HUES6 (cell line): ENCODE measurements around the gene BAG1.

ENCODE experiments used
- H3K27ac ChIP-seq: 2 replicates; pipeline ENCODE4 v1.7.0; 2013; ENCODE audit warnings: low read depth, mild to moderate bottlenecking, low read length, inconsistent platforms
- H3K27me3 ChIP-seq: 2 replicates; pipeline ENCODE4 v1.6.1; 2013; ENCODE audit warnings: low read length; ENCODE audit not compliant: control insufficient read depth, insufficient read depth
- H3K36me3 ChIP-seq: 2 replicates; pipeline ENCODE4 v1.6.1; 2013; ENCODE audit warnings: low read length; ENCODE audit not compliant: control insufficient read depth, insufficient read depth
- H3K4me1 ChIP-seq: 2 replicates; pipeline ENCODE4 v1.6.1; 2013; ENCODE audit warnings: low read length; ENCODE audit not compliant: control insufficient read depth, insufficient read depth
- H3K4me3 ChIP-seq: 2 replicates; pipeline ENCODE4 v1.5.1; 2013; ENCODE audit warnings: low read depth, low read length
- H3K9ac ChIP-seq: one replicate; pipeline ENCODE4 v1.6.1; 2013; ENCODE audit warnings: mild to moderate bottlenecking, low read length
- H3K9me3 ChIP-seq: 2 replicates; pipeline ENCODE4 v1.6.1; 2013; ENCODE audit warnings: low read depth, low read length; ENCODE audit not compliant: control insufficient read depth, insufficient read depth

Gene BAG1

DNA sequence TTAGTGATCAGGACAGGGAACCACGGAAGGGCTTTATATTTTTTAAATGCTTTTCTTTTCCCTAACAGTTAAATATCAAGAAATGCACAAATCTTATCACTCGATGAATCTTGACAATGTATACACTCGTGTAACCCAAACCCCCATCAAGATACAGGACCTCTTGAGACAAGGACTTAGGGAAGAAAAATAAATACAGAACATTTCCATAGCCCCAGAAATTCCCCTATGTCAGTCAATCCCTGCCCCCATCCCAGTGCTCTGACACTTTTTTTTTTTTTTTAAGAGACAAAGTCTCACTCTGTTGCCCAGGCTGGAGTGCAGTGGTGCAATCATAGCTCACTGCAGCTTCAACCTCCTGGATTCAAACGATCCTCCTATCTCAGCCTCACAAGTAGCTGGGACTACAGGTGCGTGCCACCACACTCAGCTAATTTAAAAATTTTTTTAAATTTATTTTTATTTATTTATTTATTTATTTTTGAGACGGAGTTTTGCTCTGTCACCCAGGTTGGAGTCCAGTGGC is 21.8 kb downstream of the BAG1 start:
- Histone ChIP-seq H3K4me1 (no peaks in the 10 kb centered on the region; the same call in 1 of the 2 replicates), H3K36me3 (0 out of 2 replicates have a peak, but pooled peaks cover 1% of the 10 kb centered on the region), H3K27me3 (no peaks in the 10 kb centered on the region), H3K27ac (no peak overlapping the region), H3K9me3 (no peaks in the 10 kb centered on the region), H3K4me3 (no peak overlapping the region), H3K9ac (no peak overlapping the region)

DNA sequence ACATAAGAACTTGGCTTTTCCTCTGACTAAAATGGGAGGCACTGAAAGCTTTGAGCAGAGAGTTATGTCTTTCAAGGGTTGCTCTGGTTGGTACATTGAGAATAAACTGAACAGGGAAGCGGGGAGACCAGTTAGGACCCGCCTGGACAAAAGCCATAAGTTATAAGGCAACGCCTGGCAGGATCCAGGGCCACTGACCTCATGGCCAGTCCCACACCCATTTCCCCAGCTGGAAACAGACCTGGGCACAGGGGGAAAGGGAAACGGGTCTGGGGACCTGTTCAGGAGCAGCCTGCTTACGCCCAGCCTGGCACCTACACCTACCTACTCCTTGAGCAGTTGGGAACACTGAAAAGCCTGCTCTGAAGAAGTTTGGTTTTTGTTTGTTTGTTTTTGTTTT is 23.2 kb downstream of the BAG1 start:
- Histone ChIP-seq H3K36me3 (no peaks in the 10 kb centered on the region), H3K4me3 (no peak overlapping the region), H3K27ac (no peak overlapping the region), H3K27me3 (peaks cover 6% of the 10 kb centered on the region; the same call in 1 of the 2 replicates), H3K9ac (no peak overlapping the region), H3K4me1 (no peaks in the 10 kb centered on the region; the same call in 1 of the 2 replicates), H3K9me3 (no peaks in the 10 kb centered on the region)

DNA sequence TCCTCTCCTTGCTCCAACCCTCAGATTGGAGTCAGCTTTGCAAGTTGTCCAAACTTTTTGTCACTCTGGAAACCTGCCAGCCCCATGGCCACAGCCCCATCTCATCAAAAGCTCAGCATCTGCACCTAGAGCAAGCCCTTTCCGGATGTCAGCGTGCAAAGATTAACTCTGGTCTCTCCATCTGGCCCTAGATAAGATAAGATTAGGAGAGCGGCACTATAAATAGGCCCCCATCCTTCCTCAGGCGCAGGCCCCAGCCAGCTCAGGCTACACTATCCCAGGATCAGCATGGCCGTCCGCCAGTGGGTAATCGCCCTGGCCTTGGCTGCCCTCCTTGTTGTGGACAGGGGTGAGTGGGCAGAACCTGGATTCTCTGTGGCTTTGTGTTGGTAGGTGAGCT is 24.6 kb downstream of the BAG1 start, which contains the start of gene SPINK4:
Gene SPINK4, plus strand, starts transcription at position 247 of the 400 bp plus-strand sequence. Its CDS starts 42 bp downstream, at position 289.
- no peak within 1 kb of the TSS for H3K4me3 ChIP-seq
- H3K9ac ChIP-seq: no peak within 1 kb of the TSS
- H3K27me3 ChIP-seq: peaks cover 11% of the 10 kb centered on the region; the same call in 1 of the 2 replicates
- H3K36me3 ChIP-seq: no peaks in the 10 kb centered on the region
- no peak within 1 kb of the TSS for H3K27ac ChIP-seq
- H3K4me1 ChIP-seq: no peaks in the 10 kb centered on the region; the same call in 1 of the 2 replicates
- H3K9me3 ChIP-seq: no peaks in the 10 kb centered on the region

GRCh38 chr9:33236571-33236970 is 27.9 kb downstream of the BAG1 start:
- Histone ChIP-seq H3K9me3 (no peaks in the 10 kb centered on the region), H3K9ac (no peak overlapping the region), H3K27me3 (peaks cover 22% of the 10 kb centered on the region; the same call in 1 of the 2 replicates), H3K4me3 (no peak overlapping the region), H3K27ac (no peak overlapping the region), H3K4me1 (no peaks in the 10 kb centered on the region; the same call in 1 of the 2 replicates), H3K36me3 (no peaks in the 10 kb centered on the region)

GRCh38 chr9:33234511-33235467 is 29.7 kb downstream of the BAG1 start:
- Histone ChIP-seq H3K4me1 (no peaks in the 10 kb centered on the region; the same call in 1 of the 2 replicates), H3K9me3 (no peaks in the 10 kb centered on the region), H3K36me3 (no peaks in the 10 kb centered on the region), H3K9ac (no peak overlapping the region), H3K27ac (no peak overlapping the region), H3K27me3 (peaks cover 22% of the 10 kb centered on the region; the same call in 1 of the 2 replicates), H3K4me3 (no peak overlapping the region)

DNA sequence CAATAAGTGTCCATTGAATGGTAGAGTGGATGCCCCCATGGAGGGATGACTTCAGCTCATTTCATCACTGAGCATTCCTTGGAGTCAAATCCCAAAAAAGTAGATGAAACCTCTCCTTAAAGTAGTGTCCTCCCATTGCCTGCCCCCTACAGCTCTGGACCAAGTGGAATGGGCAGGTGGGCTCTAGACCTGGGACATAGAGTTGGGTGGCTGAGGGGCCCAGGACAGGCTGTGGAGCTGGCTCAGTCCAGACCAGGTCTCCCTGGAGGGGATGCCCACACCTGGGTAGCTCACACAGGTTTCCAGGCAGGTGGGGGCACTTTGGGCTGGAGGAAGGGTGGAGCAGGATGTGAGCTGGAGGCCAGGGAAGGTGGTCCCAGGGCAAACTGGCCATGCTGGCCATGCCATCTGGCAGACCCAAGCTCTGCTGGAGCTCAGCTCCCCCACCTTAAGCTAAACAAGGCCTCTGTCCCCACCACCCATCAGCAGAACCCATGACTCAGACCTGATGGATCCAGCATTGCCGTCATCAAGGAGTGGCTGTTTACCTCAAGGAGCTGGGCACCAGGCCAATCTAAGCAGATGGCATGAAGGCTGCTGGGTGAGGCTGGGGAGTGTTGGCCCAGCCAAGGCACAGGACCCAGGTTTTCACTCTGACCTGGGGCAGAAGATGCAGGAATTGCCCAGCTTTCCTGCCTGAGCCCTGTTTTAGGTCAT is 30.7 kb downstream of the BAG1 start:
- Histone ChIP-seq H3K27ac (no peak overlapping the region), H3K4me1 (no peaks in the 10 kb centered on the region), H3K4me3 (no peak overlapping the region), H3K9ac (no peak overlapping the region), H3K27me3 (peaks cover 22% of the 10 kb centered on the region; the same call in 1 of the 2 replicates), H3K36me3 (no peaks in the 10 kb centered on the region), H3K9me3 (no peaks in the 10 kb centered on the region)

- Histone ChIP-seq H3K4me3 (no peak overlapping the region), H3K9me3 (no peaks in the 10 kb centered on the region), H3K27ac (no peak overlapping the region), H3K36me3 (no peaks in the 10 kb centered on the region), H3K27me3 (peaks cover 22% of the 10 kb centered on the region; the same call in 1 of the 2 replicates), H3K4me1 (no peaks in the 10 kb centered on the region), H3K9ac (no peak overlapping the region)
Observed at GRCh38 chr9:33232815-33233214, 31.7 kb downstream of the BAG1 start.

GRCh38 chr9:33231623-33231942 is 32.9 kb downstream of the BAG1 start:
- Histone ChIP-seq H3K4me3 (no peak overlapping the region), H3K27me3 (peaks cover 18% of the 10 kb centered on the region; the same call in 1 of the 2 replicates), H3K9me3 (no peaks in the 10 kb centered on the region), H3K36me3 (no peaks in the 10 kb centered on the region), H3K9ac (no peak overlapping the region), H3K4me1 (no peaks in the 10 kb centered on the region), H3K27ac (no peak overlapping the region)

- Histone ChIP-seq H3K9ac (no peak overlapping the region), H3K4me3 (no peak overlapping the region), H3K4me1 (no peaks in the 10 kb centered on the region)
Observed at GRCh38 chr9:33230756-33231622, 33.5 kb downstream of the BAG1 start.

More at GRCh38 chr9:33230756-33231622, 33.5 kb downstream of the BAG1 start:
- Histone ChIP-seq H3K27ac (no peak overlapping the region), H3K9me3 (no peaks in the 10 kb centered on the region), H3K27me3 (peaks cover 13% of the 10 kb centered on the region; the same call in 1 of the 2 replicates), H3K36me3 (no peaks in the 10 kb centered on the region)
